AG09309 (cell line): ENCODE measurements around the gene SLC45A2.
"Not testable (repeated sequence)": the region's sequence is repeated elsewhere in the genome, so short reads cannot be mapped to it uniquely, and the experiment has no call there.

Experiments
- DNase-seq: peaks from one replicate; pipeline ENCODE4 v3.0.0-alpha.2; 2010; ENCODE audit warnings: low read depth
- H3K4me3 ChIP-seq: 2 replicates; pipeline ENCODE4 v1.5.1; 2011; ENCODE audit warnings: mild to moderate bottlenecking, low read depth, low read length, moderate library complexity; ENCODE audit not compliant: control insufficient read depth
- CTCF ChIP-seq: IDR thresholded peaks from 2 replicates; pipeline ENCODE4 v1.5.1; 2011; ENCODE audit warnings: mild to moderate bottlenecking, low read depth, low read length, inconsistent platforms; ENCODE audit not compliant: insufficient read depth, control insufficient read depth; ENCODE audit errors: missing control alignments

The SLC45A2 gene

GRCh38 chr5:33964132-33964700 lies 20.3 kb downstream of the SLC45A2 start:
- H3K4me3 ChIP-seq, result no peak overlapping the region
- TF ChIP-seq CTCF, result no peak
- no peak for DNase-seq

DNA sequence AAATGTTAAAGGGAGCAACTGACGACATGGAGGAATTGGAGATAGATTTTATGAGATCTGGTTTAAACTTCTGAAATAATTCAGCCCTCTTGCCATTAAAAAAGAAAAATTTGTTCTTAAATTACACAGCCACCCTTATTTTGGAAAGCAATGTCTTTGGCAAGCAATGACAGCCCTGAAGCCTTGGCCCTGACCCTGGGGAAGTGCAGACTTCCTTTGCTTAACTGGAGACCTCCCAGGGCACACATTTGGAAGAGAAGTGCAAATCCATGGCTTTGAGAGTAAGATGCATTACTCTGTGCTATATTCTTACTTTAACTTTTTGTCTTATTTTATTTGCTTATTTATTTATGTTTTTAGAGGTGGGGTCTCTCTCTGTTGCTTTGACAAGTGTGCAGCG lies 26.3 kb downstream of the SLC45A2 start:
- TF ChIP-seq CTCF, result no peak
- H3K4me3 ChIP-seq, result no peak overlapping the region
- DNase-seq, result no peak

GRCh38 chr5:33957577-33958150 lies 26.8 kb downstream of the SLC45A2 start:
- no peak for TF ChIP-seq CTCF
- no peak overlapping the region for H3K4me3 ChIP-seq
- DNase-seq, result no peak

GRCh38 chr5:33952175-33952574 lies 32.3 kb downstream of the SLC45A2 start:
- DNase-seq, H3K4me3 ChIP-seq: not testable (repeated sequence)

DNA sequence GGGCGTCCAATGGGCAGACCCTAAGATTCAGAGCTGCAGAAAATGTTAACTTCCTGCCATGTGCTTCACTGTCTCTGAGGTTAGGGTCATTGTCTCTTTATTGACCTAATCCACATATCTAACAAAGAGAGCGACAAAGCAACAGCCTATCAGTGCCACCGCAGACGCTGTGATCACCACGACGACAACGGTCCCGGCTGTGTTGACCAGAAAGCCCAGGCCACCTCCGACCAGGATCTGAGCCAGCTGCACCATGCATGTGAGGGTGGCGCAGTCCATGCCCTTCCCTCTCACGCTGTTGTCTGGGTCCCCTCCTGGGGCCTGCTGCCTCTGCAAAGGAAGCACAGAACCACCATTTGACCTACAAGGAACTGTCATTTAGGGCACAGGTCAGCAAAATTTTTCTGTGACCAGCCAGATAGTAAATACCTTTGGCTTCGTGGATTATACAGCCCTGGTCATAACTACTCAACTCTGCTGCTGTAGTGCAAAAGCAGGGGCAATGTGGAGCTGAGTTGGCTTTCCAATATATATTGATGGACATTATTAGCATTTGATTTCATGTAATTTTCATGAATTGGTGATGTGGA lies 39.9 kb downstream of the SLC45A2 start:
- no peak for DNase-seq
- no peak overlapping the region for H3K4me3 ChIP-seq
- TF ChIP-seq CTCF, result no peak

DNA sequence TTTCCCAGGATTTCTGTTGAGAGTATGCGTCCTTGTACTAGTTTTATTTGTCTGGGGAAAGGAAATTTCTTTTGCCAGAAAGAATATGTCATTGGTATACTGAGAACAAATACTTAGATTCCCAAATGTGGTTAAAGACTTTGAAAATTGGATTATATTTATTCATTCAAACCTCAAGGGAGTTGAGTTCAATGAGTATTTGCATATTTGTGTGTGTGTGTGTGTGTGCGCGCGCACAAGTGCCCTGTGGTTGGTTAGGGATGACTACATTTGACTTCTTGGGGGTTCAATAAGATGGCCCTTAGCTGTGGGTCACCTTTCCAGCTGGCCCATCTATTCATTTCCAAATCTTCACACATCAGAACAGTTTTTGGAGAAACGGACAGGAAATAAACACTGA lies 43.4 kb downstream of the SLC45A2 start:
- TF ChIP-seq CTCF, result no peak
- H3K4me3 ChIP-seq, result no peak overlapping the region
- DNase-seq, result no peak

GRCh38 chr5:33939556-33940262 lies 44.8 kb downstream of the SLC45A2 start:
- H3K4me3 ChIP-seq, result no peak overlapping the region
- no peak for TF ChIP-seq CTCF
- no peak for DNase-seq
